PC-9 (cell line): ENCODE measurements around the gene MAN1A2.

Source experiments
- EZH2 ChIP-seq: fragments of 200-600 bp; sonication (generic); IDR thresholded peaks from 2 replicates; pipeline ENCODE4 v1.8.0; 2017; ENCODE audit warnings: antibody characterized with exemption, low read depth
- TF ChIP-seq, protein P1 (sequence below): fragments of 200-600 bp; sonication (generic); conservative IDR thresholded peaks from 2 replicates; pipeline ENCODE4 v1.6.1; 2017; ENCODE audit warnings: mixed run types, antibody characterized with exemption, mild to moderate bottlenecking, moderate library complexity

DNA sequence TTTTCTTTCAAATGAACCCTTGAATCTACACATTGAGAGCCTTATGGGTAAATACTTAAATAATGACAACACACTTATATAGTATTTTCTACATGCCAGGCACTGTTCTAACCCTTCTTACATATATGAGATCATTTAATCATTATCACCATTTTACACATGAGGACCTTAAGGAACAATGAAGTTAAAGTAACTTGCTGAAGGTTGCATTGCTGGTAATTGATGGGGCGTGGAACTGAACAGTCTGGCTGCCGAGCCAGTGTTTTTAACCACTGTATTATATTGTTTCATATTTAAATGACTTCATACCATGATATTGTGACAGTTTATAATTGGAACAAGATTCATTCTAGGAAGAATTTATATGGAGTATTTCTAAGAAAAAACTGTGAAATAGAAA, 126.7 kb downstream of the MAN1A2 start:
- TF ChIP-seq, protein P1, sequence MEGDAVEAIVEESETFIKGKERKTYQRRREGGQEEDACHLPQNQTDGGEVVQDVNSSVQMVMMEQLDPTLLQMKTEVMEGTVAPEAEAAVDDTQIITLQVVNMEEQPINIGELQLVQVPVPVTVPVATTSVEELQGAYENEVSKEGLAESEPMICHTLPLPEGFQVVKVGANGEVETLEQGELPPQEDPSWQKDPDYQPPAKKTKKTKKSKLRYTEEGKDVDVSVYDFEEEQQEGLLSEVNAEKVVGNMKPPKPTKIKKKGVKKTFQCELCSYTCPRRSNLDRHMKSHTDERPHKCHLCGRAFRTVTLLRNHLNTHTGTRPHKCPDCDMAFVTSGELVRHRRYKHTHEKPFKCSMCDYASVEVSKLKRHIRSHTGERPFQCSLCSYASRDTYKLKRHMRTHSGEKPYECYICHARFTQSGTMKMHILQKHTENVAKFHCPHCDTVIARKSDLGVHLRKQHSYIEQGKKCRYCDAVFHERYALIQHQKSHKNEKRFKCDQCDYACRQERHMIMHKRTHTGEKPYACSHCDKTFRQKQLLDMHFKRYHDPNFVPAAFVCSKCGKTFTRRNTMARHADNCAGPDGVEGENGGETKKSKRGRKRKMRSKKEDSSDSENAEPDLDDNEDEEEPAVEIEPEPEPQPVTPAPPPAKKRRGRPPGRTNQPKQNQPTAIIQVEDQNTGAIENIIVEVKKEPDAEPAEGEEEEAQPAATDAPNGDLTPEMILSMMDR, result no peak
- TF ChIP-seq EZH2, result no peak
